Thyroid gland (tissue), 4 donors: Measurements from ENCODE around the gene GFI1.

Source experiments
- CTCF ChIP-seq, 6 experiments: fragments of 200-600 bp in 3 of 6; fragments of 450-650 bp in 3 of 6; sonication (generic) in 3 of 6; IDR thresholded peaks; one replicate each; pipeline ENCODE4 v1.5.1; 2016 to 2019; ENCODE audit warnings: antibody characterized with exemption in 6 of 6, mild to moderate bottlenecking in 2 of 6, inconsistent platforms in 1 of 6, moderate library complexity in 1 of 6
- POLR2A ChIP-seq, 2 donors: fragments of 450-650 bp; IDR thresholded peaks; one replicate each; pipeline ENCODE4 v1.6.1; 2017; ENCODE audit warnings: antibody characterized with exemption in 2 of 2, mild to moderate bottlenecking in 2 of 2, moderate library complexity in 1 of 2

GRCh38 chr1:92479587-92479986, 7.1 kb downstream of the GFI1 start:
- no peak for TF ChIP-seq POLR2A (IDR thresholded peaks at IDR 0.05)
- no peak for TF ChIP-seq CTCF (IDR thresholded peaks at IDR 0.05)
